ENCODE measurements around the gene CLCN2.

Gene CLCN2

DNA sequence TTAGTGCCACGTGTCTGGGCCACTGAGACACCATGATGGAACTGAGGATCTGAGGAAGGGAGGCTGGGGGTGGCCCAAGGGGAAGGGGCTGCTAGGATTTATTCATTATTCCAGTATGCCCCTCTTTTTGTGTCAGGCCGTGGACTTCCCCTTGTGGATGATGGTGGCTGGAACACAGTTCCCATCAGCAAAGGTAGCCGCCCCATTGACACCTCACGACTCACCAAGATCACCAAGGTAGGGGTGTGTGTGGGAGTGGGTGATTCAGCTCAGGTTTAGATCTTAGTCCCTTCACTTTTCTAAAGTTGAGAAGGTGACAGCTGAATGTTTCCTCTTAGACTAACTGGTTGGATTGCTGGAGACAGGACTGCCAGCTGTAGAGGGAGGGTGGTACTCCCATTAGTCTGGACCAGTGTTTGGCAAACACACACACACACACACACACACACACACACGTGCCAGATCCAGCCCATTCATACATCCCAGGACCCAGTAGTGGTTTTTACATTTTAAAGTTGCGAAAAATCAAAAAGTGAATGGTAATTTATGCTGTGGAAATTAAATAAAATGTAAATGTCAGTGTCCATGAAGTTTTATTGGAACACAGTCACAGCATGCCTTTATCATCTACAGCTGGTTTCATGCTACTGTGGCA is 35.6 kb downstream of the CLCN2 start:
- no peak for DNase-seq (ENCODE audit: low read depth, low spot score)

DNA sequence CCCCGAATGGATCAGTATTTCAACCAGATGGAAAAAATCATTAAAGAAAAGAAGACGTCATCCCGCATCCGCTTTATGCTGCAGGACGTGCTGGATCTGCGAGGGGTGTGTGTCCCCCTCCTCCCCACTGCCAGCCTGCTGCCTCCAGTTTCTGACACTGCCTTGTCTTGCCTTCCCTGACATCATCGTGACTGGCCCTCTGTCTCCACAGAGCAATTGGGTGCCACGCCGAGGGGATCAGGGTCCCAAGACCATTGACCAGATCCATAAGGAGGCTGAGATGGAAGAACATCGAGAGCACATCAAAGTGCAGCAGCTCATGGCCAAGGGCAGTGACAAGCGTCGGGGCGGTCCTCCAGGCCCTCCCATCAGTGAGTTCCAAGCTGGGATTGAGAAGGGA is 36.1 kb downstream of the CLCN2 start:
- DNase-seq (ENCODE audit: low read depth, low spot score): no peak

DNA sequence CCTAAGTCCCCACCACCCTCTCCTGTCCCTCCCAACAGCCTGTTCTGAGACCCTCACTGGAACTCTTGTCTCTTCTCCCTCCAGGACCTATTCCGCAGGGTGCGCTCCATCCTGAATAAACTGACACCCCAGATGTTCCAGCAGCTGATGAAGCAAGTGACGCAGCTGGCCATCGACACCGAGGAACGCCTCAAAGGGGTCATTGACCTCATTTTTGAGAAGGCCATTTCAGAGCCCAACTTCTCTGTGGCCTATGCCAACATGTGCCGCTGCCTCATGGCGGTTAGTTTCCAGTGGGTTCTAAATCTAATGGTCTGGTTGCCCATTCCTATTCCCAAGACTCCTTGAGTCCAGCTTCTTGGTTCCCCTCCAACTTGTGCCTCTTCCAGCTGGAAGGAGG is 37.7 kb downstream of the CLCN2 start:
- no peak for DNase-seq (ENCODE audit: low read depth, low spot score)

DNA sequence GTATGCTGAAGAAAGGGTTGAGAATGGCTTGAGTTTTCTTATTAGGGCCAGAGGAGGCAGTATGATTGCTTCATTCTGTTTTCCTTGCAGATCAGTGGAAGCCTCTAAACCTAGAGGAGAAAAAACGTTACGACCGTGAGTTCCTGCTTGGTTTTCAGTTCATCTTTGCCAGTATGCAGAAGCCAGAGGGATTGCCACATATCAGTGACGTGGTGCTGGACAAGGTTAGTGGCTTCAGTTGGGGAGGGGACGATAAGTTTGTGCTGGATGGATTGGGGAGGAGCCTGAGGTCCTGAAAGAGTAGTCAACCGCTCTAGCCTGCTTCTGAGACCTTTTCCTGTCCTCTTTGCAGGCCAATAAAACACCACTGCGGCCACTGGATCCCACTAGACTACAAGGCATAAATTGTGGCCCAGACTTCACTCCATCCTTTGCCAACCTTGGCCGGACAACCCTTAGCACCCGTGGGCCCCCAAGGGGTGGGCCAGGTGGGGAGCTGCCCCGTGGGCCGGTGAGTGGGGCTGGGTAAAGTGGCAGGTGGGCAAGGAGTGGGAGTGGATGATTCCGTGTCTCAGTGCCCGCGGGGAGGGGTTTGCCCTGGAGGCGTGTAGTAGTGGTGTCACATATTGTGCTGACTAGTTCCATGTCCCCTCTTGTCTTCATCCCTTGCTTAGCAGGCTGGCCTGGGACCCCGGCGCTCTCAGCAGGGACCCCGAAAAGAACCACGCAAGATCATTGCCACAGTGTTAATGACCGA is 38.5 kb downstream of the CLCN2 start:
- DNase-seq (ENCODE audit: low read depth, low spot score): no peak

DNA sequence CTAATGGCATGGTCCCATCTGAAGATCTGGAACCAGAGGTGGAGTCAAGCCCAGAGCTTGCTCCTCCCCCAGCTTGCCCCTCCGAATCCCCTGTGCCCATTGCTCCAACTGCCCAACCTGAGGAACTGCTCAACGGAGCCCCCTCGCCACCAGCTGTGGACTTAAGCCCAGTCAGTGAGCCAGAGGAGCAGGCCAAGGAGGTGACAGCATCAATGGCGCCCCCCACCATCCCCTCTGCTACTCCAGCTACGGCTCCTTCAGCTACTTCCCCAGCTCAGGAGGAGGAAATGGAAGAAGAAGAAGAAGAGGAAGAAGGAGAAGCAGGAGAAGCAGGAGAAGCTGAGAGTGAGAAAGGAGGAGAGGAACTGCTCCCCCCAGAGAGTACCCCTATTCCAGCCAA is 39.7 kb downstream of the CLCN2 start:
- no peak for DNase-seq (ENCODE audit: low read depth, low spot score)

DNA sequence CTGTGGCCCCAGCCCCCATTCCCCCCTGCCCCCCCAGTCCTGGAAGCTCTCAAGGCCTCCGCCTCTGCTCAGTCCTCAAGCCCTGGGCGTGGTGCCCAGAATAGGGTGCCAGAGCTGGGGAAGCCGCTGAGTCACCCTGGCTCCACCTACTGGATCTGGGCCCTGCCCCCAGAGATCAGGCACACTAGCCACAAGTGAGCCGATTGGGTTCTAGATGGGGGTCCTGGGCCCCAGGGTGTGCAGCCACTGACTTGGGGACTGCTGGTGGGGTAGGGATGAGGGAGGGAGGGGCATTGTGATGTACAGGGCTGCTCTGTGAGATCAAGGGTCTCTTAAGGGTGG is 41.3 kb downstream of the CLCN2 start:
- no peak for DNase-seq (ENCODE audit: low read depth, low spot score)

DNA sequence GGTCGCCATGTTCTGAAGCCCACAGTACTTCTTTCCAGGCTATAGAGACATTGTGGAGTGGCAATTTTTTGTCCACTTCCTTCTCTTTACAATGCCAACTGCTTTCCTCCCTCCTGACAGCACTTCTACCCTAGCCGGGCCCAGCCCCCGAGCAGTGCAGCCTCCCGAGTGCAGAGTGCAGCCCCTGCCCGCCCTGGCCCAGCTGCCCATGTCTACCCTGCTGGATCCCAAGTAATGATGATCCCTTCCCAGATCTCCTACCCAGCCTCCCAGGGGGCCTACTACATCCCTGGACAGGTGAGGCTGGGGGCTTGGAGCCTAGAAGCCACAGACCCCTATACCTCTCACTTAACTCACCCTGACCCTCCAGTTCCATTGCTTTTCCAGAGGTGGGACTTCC is 44.2 kb downstream of the CLCN2 start:
- no peak for DNase-seq (ENCODE audit: low read depth, low spot score)

DNA sequence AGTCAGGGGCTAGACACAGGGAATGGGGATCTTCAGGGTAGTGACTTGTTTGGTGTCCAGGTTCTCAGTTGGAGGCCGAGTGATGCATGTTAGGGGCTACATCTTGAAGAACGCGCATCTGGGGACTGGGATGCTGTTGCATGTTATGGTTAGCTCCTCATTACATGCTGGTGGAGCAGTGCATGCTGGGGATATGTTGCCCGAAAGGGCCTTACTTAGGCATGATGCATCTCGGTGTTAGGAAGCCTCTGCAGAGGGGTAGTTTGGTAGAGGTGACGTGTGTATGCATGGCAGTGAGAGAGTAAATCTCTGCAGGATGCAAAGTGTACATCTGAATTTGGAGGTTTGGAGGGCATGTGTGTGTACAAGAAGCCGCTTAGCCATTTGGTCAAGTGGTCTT is 44.6 kb downstream of the CLCN2 start:
- no peak for DNase-seq (ENCODE audit: low read depth, low spot score)

DNA sequence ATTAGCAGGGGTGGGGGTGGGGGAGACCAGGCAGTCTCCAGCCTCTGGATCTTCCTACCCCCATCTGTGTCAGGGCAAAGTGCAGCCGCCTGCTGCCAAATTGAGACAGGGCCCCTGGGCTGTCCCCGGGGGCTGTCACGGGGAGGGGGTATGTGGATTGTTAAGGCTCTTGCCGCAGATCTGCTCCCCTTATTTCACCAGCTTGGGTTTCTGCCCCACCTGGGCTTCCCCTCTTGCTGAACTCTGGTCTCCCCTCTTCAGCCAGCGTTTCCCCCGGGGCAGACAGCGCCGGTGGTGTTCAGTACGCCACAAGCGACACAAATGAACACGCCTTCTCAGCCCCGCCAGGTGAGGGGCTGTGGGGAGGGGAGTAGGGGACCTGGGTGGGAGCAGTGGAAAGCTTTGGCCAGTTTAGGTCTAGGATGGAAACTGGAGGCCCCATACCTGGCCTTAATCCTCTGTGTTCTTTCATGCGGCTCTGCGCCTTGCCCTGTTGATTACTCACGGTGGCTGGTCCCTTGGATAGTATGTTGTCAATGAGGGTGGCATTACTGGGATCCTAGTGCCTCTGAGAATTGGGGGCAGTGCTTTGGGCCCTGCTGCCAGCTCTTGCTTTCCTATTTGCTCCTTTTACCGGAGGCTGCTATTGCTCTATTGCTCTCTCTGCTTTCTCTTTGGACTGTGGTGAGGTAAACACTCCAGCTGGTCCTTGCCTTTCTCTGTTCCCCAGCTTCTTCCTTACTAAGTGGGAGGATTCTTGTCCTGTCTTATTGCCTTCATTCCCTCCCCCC is 45.3 kb downstream of the CLCN2 start:
- DNase-seq (ENCODE audit: low read depth, low spot score): peak; percentile 22

DNA sequence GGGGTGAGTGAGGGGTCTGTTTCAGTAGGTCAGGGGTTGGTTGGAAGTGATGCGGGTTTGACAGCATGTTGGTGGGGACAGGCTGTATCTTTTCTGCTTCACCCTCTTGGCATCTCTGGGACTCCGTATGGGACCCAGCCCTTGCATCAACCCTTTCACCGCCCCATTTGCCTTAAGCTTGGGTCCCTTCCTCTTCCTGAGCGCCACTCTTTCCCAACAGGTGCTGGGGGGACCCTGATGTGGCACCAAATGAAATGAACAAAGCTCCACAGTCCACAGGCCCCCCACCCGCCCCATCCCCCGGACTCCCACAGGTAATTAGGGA is 45.9 kb downstream of the CLCN2 start:
- no peak for DNase-seq (ENCODE audit: low read depth, low spot score)

DNA sequence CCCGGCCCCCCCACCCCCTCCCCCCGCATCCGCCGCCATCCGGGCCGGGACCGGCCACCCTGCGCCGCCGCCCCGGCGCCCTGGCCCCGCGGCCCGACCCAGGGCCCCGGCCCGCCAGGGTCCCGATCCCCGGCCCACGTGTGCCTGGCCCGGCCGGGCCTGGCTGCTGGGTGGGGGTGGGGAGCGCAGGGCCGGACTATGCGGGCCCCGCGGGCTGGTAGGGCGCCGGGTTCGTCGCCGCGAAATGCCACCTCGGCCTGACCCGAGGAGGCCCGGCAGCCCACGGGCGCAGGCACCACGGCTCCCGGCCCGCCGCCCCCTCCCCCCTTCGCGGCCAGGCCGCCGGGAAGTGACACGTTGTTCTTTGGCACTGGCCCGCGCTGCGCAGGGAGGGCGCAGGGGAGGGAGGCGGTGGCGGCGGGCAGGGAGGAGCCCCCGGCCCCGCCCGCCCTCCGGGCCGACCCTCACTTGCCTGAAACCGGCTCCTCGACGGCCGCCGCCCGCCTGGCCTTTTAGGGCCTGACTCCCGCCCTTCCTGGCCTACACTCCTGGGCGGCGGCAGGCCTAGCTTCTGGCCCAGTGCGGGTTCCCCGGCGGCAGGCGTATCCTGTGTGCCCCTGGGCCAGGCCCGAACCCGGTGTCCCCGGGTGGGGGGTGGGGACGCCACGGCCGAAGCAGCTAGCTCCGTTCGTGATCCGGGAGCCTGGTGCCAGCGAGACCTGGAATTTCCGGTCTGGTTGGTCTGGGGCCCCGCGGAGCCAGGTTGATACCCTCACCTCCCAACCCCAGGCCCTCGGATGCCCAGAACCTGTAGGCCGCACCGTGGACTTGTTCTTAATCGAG is 46.5 kb downstream of the CLCN2 start:
- DNase-seq (ENCODE audit: low read depth, low spot score): peak; percentile 66

DNA sequence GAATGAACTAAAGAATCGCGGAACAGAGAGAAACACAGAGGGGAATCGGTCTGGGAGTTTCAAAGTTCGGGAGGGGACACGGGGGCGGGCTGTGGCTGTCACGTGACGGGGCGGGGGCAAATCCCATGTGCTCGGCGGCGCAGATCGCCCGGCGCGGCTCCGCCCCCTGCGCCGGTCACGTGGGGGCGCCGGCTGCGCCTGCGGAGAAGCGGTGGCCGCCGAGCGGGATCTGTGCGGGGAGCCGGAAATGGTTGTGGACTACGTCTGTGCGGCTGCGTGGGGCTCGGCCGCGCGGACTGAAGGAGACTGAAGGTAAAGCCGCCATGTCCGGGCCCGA is 47.1 kb downstream of the CLCN2 start, which contains the start of gene EIF4G1:
EIF4G1 (plus strand) TSS at position 244 of the 337 bp plus-strand sequence. CDS start 1,191 bp downstream, outside the sequence.
- peak; percentile 93 for DNase-seq (ENCODE audit: low read depth, low spot score)

DNA sequence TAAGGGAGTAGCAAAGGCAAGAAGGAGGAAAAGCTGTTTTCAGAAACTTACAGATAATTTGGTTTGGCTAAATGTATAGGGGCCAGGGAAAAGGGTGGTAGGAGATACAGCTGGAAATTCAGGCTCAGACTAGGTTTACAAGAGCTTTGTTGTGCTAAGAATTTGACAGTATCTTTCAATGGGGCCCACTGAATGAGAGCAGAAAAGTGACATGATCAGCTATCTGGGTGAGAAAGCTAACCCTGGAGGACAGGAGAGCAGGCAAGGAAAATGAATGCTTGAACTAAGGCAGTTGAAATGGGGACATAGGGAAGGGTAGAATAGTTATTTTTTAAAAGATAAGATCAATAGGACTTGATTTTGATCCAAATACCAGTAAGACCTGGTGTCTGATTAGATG is 49.8 kb downstream of the CLCN2 start:
- DNase-seq (ENCODE audit: low read depth, low spot score): no peak

DNA sequence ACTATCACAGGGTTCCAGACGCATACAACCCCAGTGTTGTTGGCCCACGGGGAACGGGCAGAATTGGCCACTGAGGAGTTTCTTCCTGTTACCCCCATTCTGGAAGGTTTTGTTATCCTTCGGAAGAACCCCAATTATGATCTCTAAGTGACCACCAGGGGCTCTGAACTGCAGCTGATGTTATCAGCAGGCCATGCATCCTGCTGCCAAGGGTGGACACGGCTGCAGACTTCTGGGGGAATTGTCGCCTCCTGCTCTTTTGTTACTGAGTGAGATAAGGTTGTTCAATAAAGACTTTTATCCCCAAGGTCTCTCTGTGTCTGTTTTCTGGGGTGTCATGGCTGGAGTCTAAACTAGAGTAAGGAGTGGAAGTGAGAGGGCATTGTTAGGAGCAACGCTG is 52.7 kb downstream of the CLCN2 start:
- no peak for DNase-seq (ENCODE audit: low read depth, low spot score)

DNA sequence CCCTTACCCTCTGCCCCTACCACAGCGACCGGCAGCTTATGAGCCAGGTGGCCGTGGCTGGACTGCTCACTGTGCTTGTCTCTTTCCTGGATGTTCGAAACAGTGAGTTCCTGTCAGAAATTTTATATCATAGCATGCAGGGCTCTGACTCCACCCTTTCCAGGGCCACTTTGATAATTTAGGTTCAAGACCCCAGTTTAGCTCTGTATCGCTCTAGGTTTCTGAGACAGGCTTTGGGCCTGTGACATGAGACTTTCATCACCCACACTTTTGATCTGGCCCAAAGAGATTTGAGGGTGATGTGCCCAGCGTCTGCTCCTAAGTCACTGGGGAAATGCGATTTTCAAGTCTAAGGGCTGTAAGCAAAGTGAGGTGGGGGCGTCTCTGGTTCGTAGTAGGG is 53.5 kb downstream of the CLCN2 start:
- DNase-seq (ENCODE audit: low read depth, low spot score): no peak

DNA sequence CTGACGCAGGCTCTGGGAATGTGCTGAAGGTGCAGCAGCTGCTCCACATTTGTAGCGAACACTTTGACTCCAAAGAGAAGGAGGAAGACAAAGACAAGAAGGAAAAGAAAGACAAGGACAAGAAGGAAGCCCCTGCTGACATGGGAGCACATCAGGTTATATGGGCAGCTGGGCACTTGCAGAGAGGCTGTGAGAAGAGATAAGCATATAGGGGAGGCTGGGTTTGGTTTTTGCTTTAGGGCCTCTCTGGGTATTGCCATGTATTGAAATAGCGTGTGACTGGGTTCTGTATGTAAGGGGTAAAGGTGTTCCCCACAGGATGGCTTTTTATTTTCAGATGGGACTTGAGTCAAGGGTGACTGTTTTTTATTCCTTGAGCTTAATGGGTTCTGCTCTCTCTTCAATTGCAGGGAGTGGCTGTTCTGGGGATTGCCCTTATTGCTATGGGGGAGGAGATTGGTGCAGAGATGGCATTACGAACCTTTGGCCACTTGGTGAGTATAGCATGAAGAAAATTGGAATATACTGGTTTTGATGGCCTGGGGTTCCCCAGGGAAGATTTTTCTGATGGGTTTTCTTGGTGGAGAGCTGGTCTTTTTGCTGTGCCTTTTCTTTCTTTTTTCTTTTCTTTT is 54.9 kb downstream of the CLCN2 start:
- DNase-seq (ENCODE audit: low read depth, low spot score): no peak

DNA sequence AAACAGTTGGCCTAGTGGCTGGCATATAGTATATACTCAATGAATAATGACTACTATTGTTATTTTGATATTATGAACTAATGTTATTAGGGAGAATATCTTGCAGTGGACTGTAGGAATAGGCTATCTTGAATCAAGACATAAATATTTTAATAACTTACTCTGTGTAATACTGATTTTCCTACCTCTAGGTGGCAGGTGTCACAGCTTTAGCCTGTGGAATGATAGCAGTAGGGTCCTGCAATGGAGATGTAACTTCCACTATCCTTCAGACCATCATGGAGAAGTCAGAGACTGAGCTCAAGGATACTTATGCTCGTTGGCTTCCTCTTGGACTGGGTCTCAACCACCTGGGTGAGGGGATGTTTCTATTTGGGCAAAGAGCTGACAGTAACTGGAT is 55.8 kb downstream of the CLCN2 start:
- no peak for DNase-seq (ENCODE audit: low read depth, low spot score)

DNA sequence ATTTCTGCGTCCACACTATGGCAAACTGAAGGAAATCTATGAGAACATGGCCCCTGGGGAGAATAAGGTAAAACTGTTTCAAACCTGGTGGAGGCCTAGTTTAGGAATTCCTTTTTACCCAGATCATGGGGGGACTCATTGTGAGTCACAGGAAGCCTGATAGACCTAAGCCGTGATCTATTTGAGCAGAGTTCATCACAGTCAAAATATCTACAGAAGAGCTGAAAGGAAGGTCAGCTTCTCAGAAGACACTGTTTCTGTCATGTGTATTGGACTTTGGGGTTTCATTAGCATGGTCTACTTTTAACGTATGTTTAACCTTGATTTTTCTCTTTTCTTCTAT is 61.1 kb downstream of the CLCN2 start:
- DNase-seq (ENCODE audit: low read depth, low spot score): no peak

DNA sequence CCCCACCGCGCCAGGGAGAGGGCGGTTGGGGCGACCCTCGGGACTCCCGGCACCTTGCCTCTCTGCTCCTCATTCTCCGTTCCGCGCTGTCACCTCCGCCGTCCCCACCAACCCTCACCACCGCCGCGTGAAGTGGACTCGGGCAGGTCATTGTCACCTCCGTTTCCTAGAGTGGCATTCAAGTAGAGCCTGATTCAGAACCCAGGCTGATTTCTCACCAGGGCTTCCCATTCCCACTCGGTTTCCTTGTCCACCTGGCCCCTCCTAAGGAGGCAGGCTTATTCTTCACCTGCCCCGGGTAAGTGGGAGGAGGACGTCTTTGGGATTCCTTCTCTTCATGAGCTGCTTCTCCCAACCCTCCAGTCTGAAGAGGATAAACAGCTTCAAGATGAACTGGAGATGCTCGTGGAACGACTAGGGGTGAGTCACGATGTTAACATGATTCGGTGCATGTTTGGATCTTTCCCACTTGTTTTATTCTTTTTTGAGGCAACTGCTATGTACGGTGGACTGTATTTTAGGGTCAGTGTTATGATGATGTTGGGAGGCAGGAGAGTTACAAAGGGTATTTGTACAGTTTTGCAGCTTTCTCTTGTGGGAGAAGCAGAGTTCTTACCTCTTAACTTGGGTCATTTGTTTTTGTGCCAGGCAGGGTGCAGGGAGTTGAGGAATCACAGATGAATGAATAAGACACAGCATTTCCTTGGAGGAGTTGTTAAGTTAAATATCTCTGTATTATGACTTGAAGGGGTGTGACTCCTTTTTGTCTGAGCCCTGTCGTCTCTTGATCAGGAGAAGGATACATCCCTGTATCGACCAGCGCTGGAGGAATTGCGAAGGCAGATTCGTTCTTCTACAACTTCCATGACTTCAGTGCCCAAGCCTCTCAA is 61.7 kb downstream of the CLCN2 start:
- DNase-seq (ENCODE audit: low read depth, low spot score): no peak

DNA sequence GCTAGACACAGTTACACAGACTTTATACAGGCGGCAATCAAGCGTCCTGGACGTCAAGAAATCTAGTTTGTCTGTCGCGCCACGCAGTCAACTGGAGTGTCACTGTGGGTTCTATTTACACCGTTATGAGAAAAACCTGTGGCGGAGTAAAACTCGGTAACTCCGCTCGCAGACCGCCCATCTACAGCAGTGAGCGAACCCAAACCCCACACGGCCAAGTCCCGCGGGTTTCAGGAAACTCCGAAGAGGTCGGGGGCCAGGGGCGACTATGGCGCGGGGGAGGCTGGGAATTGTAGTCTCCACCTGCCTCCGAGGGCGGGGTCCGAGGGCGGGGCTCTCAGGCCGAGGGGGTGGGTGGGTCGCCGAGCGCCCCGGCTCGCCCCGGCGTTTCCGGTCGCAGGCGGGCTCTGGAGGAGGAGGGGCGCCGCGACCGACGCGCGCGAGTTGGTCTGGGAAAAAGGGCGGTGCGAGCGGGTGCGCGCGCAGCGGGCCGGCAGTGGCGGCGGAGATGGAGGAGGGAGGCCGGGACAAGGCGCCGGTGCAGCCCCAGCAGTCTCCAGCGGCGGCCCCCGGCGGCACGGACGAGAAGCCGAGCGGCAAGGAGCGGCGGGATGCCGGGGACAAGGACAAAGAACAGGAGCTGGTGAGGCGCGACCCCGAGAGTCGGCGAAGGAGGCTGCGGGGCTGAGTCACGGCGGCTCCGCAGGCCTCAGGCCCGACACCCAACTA is 62.5 kb downstream of the CLCN2 start, which contains the start of gene PSMD2:
PSMD2 (plus strand) TSS at position 483 of the 729 bp plus-strand sequence; CDS start at position 509, 26 bp downstream.
- DNase-seq (ENCODE audit: low read depth, low spot score): peak; percentile 95

All from ELF-1 (cell line).